Left renal cortex interstitium (tissue), 4 donors: ENCODE data around the gene ZBP1. TPM values are rescaled to one million over a fixed set of nuclear protein-coding genes. Genes with fewer than 3 reads are reported as not detected.
A peak's percentile ranks its signal among the peaks of the same experiment; 100 is the strongest.

Experiments used
- DNase-seq, 4 donors: peaks; one replicate each; pipeline ENCODE4 v3.0.0-alpha.2; 2013; ENCODE audit warnings: low read depth in 4 of 4, low spot score in 2 of 4, missing footprints in 1 of 4
- polyA plus RNA-seq, 4 donors: library from polyadenylated mRNA; unstranded; fragments of 120-200 nt; gene quantifications; one replicate each; pipeline ENCODE4 v1.2.1, GENCODE V29; 2013; ENCODE audit not compliant: insufficient read length in 4 of 4

The ZBP1 gene
- polyA plus RNA-seq, 4 donors: 0.05 to 0.22 TPM; not detected in 2

DNA sequence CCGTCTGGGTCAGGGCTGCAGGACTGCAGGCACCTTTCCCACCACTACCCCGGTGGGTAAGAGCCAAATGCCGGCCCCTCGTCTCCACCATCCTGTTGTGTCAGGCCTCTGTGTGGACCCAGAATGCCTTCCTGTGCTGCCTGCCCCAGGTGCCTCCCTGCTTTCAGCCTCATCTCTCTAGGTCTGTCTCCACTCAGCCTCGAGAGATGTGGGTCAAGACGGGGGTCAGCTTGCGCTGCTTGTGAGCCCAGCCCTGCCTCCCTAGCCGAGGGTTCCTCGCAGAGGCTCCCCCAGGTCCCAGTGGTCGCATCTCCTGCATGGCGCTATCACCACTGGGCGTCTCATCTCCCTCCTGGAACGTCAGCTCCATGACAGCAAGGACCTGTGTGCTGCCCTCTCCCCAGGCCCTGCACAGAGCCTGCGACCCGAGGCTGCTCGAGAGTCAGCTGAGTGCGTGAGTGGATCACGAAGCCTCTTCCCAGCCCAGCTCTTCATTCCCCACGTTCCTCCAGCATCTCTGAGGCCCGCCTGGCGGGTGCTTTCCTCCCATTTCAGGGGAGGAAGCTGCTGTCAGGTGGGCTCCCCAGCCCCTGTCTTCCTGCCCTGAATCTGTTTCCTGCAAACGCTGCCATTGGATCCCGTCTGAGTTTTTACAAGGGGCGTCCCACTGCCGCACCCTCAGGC lies 38.7 kb upstream of the ZBP1 start:
- DNase-seq: no peak

DNA sequence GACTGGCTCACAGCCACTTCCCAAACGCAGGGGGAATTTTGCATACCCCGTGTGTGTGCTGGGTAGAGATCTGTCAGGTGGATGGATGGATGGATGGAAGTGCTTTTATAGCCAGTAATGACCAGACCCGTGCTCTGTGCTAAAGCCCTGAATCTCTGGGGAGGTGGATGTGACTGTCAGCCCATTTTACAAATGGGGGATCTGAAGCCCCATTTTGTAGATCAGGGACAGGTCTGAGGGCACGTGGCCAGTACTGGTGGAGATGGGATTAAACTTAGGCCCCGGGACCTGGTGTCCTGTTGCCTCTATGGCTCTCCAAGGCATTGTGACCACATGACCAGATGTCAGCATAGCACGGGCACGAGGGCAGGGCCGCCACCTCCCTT lies 38.2 kb upstream of the ZBP1 start:
- DNase-seq: no peak

- no peak for DNase-seq
Measured at GRCh38 chr20:57657535-57658446, 37.6 kb upstream of the ZBP1 start.

GRCh38 chr20:57656821-57657534 lies 36.8 kb upstream of the ZBP1 start:
- DNase-seq: no peak

GRCh38 chr20:57656252-57656820 lies 36.1 kb upstream of the ZBP1 start:
- no peak for DNase-seq

DNA sequence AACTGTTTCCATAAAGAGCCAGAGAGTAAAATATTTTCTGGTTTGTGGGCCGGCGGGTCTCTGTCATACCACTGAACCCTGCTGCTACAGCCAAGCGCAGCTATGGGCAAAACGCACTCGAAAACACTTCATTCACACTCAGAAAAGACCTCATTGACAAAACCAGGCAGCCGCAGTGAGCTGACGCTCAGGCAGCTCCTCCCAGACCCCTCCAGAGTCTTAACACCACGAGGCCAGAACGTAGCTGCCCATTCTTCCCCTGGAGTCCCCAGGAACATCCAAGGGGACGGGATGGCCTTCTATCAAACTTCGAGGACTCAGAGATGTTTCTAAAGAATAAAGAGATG lies 35.6 kb upstream of the ZBP1 start:
- DNase-seq: no peak

GRCh38 chr20:57654998-57655808 lies 35.0 kb upstream of the ZBP1 start:
- DNase-seq: no peak

DNA sequence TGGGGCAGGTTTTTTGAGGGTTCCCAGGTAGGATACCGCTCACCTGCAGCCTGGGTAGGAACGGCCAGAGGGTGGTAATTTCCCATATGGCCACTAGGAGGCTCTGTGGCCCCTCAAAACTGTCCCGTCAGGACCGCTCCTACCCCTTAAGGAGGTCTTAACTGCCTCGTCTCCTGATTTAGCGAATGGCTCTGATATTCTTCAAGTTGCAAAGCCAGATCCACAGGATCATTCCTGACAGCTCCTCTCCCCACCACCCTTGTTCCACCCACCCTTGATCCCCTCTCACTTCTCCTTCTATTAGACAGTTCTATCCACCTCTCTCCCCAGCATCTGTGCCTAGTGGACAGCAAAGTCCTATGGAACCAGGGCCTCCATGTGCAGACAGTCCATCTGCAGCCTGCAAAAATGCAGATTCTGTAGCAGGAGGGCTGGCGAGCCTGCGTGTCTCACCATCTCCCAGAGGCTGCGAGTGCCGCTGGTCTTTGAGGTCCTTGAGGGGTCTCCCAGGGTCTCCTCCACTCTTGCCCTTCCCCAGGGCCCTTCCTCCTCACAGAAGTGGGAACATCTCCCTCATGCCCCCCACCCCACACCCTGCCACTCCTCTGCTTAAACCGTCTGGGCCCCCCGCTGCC lies 34.3 kb upstream of the ZBP1 start:
- peak in 2 of 4 donors; percentile 37 to 50 for DNase-seq

- no peak for DNase-seq
Measured at GRCh38 chr20:57653910-57654309, 33.7 kb upstream of the ZBP1 start.

GRCh38 chr20:57653546-57653900 lies 33.3 kb upstream of the ZBP1 start:
- DNase-seq: no peak

GRCh38 chr20:57652606-57653545 lies 32.6 kb upstream of the ZBP1 start:
- no peak for DNase-seq

- DNase-seq: no peak
Measured at GRCh38 chr20:57651881-57652605, 31.8 kb upstream of the ZBP1 start.

GRCh38 chr20:57650756-57651483 lies 30.7 kb upstream of the ZBP1 start:
- DNase-seq: no peak

DNA sequence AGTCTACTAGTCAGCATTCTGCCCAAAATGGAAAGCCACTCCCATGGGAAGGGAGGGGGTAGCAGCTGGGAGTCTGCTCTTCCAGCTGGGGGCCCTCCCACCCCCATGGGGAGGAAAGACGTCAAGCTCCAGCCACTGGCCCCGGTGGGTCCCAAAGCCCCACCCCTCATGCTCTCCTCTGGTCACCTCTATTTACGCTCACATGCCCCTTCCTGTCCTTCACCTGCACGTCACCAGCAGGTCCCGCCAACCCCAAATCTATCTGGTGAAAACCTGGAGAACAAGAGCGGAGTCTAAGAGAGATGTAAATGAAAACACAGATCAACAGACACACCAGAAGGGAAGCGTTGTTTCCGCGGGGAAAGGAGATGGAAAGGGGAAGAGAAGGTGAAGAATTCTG lies 30.0 kb upstream of the ZBP1 start:
- no peak for DNase-seq

- no peak for DNase-seq
Measured at GRCh38 chr20:57649617-57650015, 29.4 kb upstream of the ZBP1 start.

DNA sequence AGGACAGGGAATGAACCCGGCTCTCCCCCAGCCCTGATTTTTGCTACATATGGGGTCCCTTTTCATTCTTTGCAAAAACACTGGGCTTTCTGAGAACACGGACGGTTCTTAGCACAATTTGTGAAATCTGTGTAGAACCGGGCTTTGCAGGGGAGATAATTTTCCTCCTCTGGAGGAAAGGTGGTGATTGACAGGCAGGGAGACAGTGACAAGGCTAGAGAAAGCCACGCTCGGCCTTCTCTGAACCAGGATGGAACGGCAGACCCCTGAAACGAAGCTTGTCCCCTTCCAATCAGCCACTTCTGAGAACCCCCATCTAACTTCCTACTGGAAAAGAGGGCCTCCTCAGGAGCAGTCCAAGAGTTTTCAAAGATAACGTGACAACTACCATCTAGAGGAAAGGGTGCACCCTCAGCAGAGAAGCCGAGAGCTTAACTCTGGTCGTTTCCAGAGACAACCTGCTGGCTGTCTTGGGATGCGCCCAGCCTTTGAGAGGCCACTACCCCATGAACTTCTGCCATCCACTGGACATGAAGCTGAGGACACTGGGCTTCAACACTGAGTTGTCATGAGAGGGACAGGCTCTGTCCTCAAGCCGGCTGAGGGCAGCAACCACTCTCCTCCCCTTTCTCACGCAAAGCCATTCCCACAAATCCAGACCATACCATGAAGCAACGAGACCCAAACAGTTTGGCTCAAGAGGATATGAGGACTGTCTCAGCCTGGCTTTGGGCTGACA lies 28.8 kb upstream of the ZBP1 start:
- no peak for DNase-seq
